ENCODE data around the gene RHOJ.
"Not testable (repeated sequence)": the region's sequence is repeated elsewhere in the genome, so short reads cannot be mapped to it uniquely, and the experiment has no call there.

- TF ChIP-seq, protein P1, sequence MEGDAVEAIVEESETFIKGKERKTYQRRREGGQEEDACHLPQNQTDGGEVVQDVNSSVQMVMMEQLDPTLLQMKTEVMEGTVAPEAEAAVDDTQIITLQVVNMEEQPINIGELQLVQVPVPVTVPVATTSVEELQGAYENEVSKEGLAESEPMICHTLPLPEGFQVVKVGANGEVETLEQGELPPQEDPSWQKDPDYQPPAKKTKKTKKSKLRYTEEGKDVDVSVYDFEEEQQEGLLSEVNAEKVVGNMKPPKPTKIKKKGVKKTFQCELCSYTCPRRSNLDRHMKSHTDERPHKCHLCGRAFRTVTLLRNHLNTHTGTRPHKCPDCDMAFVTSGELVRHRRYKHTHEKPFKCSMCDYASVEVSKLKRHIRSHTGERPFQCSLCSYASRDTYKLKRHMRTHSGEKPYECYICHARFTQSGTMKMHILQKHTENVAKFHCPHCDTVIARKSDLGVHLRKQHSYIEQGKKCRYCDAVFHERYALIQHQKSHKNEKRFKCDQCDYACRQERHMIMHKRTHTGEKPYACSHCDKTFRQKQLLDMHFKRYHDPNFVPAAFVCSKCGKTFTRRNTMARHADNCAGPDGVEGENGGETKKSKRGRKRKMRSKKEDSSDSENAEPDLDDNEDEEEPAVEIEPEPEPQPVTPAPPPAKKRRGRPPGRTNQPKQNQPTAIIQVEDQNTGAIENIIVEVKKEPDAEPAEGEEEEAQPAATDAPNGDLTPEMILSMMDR (IDR thresholded peaks at IDR 0.05; ENCODE audit: low read depth, low read length) = not testable (repeated sequence)
- not testable (repeated sequence) for TF ChIP-seq MAX (IDR thresholded peaks at IDR 0.05; ENCODE audit: low read depth, low read length); POLR2A (IDR thresholded peaks at IDR 0.05; ENCODE audit: extremely low read depth, insufficient read length)
Observed at GRCh38 chr14:63165267-63165666, 39.0 kb upstream of the RHOJ start.
